ENCODE data around the gene INF2.
"Not testable (repeated sequence)": the region's sequence is repeated elsewhere in the genome, so short reads cannot be mapped to it uniquely, and the experiment has no call there.

Gene INF2

DNA sequence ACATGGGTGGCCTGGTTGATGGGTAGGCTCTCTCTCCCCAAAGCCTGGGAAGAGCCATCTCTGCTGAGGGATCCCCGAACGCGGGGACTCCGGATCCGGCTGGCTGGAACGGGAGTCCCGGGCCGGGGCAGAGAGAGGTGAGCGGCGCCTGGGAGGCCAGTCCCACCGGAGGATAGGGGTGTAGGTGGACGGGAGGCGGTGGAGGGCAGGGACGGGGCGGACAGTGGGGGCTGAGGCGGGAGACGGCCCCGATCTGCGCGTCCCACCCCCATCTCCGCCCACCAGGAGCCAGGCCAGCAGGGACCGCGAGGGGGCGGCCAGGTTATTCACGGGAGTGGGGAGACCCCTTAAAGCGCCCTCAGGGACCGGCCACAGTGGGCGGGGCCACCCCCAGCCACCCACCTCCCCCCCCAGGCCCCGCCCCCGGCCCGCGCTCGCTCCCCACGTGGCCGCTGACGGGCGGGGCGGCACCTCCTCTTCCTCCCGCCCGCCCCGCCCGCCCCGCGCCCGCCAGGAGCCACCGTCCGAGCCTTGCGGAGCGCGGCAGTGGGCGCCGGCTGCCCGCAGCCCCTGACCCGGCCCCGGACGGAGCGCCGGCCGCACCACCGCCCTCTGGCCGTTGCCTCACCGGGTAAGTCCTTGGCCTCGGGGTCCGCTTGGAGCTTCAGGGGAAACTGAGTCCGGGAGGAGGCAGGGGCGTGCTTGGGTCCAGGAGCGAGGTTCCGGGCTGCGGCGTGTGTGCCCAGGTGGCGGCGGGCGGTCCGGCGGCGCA is at the start of gene INF2:
TSS of gene INF2 (plus strand) at position 510 of the 772 bp plus-strand sequence. CDS start 11,748 bp downstream, outside the sequence.
- in situ Hi-C loops (cut with MboI; ENCODE audit: low sequenced_read_pairs): no loop called here

DNA sequence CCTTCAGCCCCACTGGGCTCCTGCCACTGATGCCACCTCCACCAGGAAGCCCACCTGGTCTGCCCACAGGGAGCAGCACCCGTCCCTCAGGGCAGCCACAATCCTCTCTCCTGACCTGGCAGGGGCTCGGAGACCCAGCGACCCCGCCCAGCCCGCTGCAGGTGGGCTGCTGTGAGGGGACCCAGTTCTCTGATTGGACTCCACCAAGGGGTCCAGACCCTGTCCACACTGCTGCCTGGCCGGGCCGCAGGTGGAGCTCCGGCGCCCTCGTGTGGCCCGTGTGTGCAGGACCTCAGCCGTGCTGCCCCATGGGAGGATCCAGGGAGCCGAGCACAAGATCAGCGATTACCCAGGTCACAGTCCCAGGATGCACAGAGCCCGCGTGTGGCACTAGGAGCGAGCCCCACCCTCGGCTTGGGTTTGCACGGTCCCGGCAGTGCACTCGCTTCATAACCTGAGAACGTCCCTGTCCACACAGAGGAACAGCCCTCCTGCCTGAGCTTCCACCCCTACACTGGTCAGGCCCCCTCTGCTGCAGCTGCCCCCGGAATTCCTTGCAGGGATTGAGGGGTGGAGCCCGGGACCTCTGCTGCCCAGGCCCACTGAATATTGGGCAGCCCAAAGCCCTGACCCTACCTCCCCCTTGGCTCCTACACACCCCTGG is 49.4 kb upstream of the INF2 start:
- in situ Hi-C loops (cut with MboI; ENCODE audit: low sequenced_read_pairs): no loop called here

DNA sequence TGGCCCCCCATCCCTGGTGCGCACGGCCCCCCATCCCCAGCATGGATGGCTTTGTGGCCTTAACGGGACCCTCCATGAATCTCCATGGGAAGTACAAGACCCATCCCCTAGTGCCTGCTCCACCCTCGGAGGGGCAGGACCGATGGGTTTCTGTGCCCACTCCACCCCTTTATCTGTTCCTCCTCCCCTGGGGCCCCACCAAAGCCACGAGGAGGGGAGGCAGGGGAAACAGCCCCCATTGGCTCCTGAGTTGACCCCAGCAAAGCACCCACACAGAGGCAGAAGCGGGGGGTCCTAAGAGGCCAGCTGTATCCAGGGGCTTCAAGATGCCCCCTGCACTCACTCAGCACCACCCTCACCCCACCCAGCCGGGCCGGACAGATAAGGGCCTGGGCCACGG is 48.7 kb upstream of the INF2 start:
- in situ Hi-C loops (cut with MboI; ENCODE audit: low sequenced_read_pairs): no loop called here

DNA sequence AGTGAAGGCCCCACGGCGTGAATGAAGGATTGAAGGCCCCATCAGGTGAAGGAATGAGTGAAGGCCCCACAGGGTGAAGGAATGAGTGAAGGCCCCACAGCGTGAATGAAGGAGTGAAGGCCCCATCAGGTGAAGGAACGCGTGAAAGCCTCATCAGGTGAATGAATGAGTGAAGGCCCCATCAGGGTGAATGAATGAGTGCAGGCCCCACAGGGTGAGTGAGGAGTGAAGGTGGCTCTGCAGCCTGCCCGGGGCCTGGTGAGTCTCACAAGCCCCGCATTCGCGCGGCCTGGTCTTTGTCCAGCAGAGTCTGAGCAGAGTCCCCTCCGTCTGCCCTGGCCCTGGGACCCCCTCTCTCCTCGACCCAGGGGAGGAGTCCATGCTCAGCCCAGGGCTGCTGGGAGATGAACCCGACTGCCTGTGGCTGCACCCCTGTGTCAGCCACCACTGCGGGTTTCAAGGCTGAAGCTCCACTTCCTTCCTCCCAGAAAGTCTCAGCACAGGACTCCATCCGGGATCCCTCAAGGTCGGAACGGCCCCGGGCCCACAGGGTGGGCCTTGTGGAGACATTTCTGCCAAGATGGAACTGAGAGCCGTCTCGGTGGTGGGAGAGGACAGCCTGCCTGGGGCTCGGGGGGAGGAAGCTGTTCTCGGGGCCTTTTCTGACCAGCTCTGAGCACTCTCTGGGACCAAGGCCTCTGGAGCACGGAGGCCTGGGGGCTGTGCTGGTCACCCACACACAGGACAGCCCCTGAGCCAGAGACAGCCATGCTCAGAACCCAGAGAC is 47.5 kb upstream of the INF2 start:
- in situ Hi-C loops (cut with MboI; ENCODE audit: low sequenced_read_pairs): no loop called here

DNA sequence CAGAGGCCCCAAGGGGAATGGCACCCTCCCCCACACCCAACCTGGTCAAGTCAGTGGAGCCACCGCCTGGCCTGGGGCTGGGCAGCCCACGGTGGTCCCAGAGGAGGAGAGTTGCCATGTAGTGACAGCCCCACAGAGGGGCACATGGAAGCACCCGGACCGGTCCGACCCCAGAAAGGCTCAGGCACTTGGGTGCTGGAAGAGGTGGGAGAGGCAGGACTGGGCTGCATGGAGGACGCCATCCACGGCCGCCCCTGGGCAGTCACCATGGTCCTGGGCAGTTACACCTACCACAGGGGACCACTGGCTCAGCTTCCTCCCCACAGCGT is 46.9 kb upstream of the INF2 start:
- in situ Hi-C loops (cut with MboI; ENCODE audit: low sequenced_read_pairs): no loop called here

DNA sequence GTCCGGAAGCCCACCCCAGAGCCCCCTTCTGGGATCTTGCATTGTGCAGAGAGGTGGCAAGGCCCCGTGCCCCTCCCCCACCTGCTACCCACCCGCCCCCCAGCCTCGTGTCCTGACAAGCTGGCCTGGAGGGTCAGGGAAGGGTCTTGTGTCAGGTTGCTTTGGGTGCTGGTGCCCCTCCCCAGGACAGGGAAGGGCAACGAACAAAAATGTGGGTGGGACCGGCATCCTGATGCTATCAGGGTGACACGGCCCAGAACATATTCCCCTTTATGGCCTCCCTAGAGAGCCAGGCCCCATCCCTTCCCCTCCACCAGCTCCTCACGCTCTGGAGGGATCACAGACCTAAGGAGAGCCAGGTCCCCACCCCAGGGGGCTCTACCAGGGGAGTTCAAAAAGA is 46.1 kb upstream of the INF2 start:
- in situ Hi-C loops (cut with MboI; ENCODE audit: low sequenced_read_pairs): no loop called here

DNA sequence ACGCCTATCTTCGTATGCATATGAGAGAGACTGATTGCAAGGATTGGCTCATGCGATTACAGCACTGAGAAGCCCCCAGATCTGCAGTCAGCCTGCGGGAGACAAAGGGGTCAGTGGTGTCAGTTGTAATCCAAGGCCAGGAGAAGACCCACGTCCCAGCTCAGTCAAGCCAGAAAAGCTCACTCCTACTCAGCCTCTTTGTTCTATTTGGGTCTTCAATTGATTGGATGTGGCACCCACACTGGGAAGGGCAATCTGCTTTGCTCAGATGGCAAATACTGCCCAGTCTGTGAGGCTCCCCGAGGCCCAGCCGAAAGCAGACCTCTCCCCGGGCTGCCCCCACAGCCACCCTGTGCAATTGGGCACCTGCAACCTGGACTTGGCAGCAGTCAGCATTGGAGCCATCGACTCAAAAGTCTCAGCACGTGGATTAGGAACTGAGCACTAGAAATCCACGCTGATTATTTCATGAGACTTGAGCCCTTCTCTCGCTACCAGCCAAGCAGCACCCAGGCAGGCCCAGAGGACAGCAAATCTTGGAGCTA is 45.3 kb upstream of the INF2 start:
- in situ Hi-C loops (cut with MboI; ENCODE audit: low sequenced_read_pairs): no loop called here

DNA sequence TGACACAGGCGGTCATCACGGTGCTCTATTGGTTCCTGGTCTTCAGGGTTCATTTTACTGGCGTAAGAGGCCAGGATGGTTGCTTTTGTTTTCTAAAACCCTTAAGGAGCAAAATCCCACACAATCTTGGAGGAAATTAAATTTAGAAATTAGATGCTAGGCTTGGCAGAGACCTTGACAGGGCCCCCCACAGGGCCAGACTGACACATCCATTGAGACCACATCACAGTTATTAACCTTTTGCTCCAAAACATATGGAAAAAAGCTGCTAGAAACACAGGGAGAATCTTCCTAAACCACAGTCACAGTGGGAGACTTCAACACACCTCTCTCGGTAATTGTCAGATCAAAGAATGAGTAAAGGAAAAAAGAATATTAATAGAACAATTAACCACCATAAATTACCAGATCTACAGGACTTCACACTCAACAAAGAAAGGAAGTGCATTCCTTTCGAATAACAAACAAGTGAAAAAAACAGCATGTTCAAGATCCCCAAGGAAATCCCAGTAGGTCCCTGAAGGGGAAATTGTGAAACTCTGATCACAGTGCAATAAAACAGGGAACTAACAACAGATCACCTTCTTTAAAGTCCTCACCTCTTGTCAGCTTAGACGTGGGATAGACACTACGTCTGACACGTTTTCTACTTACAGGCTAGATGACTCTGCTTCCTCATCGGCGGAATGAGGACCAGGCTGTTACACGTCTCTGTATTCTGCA is 44.6 kb upstream of the INF2 start:
- in situ Hi-C loops (cut with MboI; ENCODE audit: low sequenced_read_pairs): no loop called here

DNA sequence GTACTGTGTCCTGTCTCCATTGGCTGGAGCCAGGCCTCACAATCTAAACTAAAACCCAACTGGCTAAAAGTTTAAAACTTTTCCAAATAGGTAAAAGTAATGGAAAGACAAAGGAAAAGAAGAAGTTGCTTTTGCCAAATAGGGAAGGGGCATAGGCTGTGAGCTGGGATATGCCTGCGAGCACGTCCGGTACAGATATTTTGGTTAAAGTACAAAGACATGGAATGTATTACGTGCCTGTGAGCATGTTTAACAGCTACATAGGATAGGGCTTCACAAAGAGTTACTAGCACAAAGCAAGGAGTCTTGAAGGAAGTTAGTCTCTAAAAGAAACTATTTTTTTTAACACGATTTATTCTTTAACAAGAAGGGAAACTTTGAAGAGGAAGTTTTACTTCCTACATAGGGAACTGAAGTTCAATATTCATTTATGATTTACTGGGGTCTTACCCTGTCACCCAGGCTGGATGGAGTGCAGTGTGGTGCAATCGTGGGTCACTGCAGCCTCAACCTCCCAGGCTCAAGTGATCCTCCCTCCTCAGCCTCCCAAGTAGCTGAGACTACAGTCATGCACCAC is 41.9 kb upstream of the INF2 start:
- in situ Hi-C loops (cut with MboI; ENCODE audit: low sequenced_read_pairs): no loop called here

DNA sequence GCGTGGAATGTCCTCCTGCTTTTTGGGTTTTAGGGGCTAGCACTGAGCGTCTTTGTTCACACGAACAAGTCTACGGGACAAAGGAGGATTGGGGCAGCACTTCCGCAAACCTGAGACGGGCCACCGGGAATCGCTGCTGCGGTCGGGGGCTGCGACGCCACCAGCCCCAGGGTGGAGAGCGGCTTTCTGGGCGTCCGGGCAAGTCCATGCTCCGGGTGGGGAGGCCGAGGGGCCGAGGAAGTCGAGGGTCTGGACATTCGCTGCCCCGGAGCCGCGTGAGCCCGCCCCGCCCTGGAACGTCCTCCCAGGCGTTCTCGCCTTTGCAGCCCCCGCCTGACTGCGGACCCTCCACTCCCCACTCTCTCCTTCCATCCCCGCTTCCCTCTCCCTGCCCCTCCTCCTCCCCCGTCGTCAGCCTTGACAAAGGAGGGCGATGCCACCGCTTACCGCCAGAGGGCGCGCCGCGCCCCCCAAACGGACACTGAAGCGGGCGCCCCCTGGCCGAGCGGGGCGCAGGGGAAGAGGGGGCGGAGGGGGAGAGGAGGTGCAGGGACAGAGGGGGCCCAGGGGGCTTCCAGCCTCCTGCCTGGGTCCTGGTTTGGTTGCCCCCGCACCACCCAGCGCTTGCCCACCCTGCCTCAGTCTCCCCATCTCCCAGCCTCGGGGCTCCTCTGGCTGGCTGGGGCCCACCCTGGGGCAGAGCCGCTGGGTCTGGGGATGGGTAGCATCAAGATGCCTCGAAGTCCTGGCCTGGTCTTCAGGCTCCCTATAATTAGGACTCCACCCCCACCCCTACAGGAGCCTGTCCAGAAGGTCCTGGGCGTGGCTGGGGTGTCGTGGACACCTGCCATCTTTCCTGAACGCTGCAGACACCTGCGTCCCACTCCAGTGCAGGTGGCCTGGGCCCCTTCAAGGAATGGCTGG is 39.1 kb upstream of the INF2 start:
- in situ Hi-C loops (cut with MboI; ENCODE audit: low sequenced_read_pairs): no loop called here

DNA sequence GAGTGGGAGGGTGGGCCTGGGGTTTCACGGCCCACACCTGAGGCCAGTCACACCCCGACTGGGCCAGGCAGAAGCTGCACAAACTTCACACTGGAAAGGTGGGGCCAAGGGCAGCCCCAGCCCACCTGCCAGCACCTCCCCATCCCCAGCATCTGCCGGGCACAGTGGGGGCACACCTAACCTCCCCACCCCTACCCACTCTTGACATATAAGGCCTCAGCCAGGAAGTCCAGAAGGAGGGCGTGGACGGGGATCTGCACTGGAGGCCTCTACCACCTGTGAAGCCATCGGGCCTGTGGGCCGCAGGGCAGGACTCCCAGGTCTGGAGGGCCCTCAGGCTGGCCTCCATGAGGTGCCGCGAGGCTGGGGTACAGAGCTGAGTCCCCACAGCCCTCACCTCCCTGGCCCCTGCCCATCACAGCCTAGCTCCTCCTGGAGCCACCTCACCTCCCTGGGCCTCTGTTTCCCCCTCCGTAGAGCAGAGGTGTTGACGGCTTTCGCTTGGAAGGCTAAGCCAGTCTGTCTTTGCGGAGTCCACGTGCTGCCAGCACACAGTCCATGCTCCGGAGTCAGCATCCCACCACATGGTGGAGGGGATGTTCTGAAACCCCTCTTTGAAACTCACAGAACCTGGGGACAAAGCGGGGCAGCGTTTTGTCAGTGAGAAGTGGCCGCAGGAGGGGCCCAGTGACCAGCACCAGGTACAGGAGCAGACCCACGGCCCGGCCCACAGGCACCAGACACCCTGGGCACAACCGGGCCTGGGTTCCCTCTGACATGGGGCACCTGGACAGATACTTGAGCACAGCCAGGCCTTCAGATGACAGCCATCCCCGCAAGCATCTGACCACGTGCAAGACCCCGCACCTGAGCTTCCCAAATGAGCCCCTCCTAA is 38.2 kb upstream of the INF2 start:
- in situ Hi-C loops (cut with MboI; ENCODE audit: low sequenced_read_pairs): no loop called here

DNA sequence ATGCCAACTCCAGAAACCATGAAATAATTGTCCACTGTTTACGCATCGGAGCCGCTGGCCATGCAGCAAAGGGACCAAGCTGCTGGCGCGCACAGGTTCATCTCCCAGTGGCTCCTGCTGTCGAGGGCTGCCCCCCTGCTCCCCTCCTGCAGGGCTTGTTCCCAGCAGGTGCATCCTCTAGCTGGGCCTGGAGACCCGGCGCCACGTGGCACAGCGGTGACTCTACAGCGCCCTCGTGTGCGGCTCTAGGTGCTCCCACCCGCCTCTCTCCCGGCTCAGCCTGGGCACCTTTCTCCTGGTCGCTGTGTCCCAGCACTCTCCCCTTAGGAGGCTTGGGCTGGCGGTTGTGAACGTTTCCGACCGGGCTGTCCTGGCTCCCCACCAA is 37.5 kb upstream of the INF2 start:
- in situ Hi-C loops (cut with MboI; ENCODE audit: low sequenced_read_pairs): no loop called here

DNA sequence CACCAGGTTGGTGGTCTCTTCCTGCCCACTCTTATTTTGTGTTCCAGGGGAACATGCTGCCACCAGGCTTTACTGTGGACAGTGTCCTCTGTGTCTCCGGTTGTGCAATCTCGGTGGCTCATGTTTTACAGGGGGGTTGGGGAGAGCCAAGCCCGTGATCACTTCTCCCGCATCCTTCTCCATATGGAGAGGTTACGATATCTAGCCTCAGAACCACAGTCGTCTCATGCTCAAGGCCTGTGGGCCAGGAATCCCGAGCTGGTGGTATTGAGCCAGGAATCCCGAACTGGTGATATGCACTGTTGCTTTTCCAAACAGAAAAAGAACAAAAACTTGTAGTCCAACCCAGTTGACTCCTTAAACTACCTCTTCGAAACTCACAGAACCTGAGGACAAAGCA is 37.0 kb upstream of the INF2 start:
- in situ Hi-C loops (cut with MboI; ENCODE audit: low sequenced_read_pairs): no loop called here

DNA sequence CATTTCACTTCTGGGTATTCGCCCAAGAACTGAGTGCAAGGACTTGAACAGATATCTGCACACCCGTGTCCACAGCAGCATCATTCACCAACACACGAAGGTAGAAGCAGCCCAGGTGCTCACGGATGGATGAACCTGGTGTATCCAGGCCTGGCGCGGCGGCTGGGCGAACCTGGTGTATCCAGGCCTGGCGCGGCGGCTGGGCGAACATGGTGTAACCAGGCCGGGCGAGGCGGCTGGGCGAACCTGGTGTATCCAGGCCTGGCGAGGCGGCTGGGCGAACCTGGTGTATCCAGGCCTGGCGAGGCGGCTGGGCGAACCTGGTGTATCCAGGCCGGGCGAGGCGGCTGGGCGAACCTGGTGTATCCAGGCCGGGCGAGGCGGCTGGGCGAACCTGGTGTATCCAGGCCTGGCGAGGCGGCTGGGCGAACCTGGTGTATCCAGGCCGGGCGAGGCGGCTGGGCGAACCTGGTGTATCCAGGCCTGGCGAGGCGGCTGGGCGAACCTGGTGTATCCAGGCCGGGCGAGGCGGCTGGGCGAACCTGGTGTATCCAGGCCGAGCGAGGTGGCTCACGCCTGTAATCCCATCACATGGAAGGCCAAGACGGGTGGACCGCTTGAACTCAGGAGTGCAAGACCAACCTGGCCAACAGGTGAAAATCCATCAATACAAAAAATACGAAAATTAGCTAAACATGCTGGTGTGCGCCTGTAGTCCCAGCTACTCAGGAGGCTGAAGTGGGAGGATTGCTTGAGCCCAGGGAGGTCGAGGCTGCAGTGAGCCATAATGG is 36.1 kb upstream of the INF2 start:
- in situ Hi-C loops (cut with MboI; ENCODE audit: low sequenced_read_pairs): not testable (repeated sequence)

DNA sequence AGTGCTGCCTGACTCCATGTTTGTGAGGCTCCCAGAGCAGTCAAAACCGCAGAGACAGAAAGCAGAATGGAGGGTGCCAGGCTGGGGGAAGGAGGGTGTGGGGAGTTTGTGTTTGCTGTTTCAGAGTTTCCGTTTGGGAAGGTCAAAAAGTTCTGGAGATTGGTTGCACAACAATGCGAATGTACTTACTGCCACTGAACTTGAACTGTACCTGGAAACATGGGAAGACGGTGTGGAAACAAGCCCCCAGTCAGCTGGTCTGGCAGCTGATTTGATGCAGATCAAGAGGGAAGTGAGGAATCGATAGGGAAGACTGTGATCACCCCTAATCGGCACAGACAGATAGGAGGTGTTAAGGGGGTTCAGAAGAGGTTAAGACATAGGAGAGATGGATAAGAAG is 35.3 kb upstream of the INF2 start:
- in situ Hi-C loops (cut with MboI; ENCODE audit: low sequenced_read_pairs): no loop called here

DNA sequence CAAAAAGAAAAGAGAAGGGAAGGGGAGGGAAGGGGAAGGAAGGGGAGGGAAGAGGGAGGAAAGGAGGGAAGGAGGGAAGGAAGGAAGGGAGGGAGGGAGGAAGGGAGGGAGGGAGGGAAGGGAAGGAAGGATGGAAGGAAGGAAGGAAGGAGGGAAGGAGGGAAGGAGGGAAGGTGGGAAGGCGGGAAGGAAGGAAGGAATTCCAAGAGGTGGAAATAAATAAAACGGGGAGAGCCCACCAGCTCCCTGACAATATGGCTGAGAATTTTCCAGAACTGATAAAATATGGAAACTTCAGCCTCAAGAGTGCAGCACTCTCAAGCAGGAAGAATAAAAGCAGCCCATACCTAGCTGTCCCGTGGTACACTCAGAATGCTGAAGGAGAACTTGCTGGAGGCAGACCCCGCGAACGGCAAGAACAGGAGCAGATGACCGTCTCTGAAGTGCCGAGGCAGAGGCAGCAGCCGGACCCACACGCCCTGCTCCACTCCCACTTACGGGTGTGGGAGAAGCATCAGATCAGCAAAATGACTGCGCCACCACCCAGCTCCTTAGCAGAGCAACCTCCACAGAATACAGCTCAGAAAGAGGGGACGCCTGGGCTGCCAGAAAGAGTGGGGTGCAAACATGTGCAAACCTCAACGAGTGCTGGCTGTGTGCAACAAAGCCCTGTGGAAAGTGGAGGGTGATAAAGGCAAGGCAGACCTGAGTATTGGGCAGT is 34.1 kb upstream of the INF2 start:
- in situ Hi-C loops (cut with MboI; ENCODE audit: low sequenced_read_pairs): no loop called here

DNA sequence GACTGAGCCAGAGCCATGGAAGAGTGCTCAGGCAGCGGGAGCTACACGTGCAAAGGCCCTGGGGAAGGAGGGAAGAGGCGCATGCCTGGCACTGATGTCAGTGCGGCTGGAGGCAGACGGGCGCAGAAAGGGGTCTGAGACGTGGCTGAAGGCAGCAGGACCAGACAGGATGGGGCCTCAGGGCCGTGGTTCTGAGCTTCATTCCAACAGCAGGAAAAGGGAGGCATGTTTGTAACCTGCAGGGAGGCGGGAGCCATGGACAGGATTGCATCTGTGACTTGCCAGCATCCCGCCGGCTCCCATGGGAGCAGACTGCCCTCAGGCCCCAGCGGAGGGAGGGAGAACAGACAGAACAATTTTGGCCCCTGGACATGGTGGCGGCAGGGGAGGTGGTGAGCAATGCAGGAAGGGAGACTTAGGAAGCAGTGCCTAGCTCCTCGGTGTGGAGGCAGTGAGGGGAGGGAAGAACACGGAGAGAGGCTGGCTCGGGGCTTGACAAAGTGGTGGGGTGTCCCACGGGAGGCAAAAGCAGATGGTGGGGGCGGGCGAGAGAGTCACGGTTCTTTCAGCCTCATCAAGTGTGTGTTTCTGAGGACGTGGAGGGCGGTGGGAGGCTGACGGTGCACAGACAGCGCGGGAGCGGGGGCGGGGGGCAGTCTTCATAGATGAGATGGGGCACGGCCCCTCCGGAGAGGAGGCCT is 33.3 kb upstream of the INF2 start:
- in situ Hi-C loops (cut with MboI; ENCODE audit: low sequenced_read_pairs): no loop called here
